AG04449 (cell line): ENCODE results near the gene SLC36A3.

ENCODE experiments used
- CTCF ChIA-PET: fragments of 350-600 bp; formaldehyde crosslinking; extraction: SDS; loops from one replicate; lab custom pipeline; 2021; ENCODE audit warnings: antibody characterized with exemption; lab: Yijun Ruan, JAX
- POLR2A ChIA-PET: fragments of 400-600, 350-600 bp; formaldehyde crosslinking; extraction: SDS; loops from one replicate; lab custom pipeline; 2020; ENCODE audit warnings: antibody characterized with exemption, inconsistent platforms; lab: Yijun Ruan, JAX
- DNase-seq: peaks from one replicate; pipeline ENCODE4 v3.0.0-alpha.2; 2010; ENCODE audit warnings: low read depth, low spot score
- H3K4me3 ChIP-seq: 2 replicates; pipeline ENCODE4 v1.5.1; 2011; ENCODE audit warnings: low read depth, mild to moderate bottlenecking, control low read depth, low read length
- CTCF ChIP-seq: IDR thresholded peaks from one replicate; pipeline ENCODE4 v1.5.1; 2011; ENCODE audit warnings: mild to moderate bottlenecking, moderate library complexity, low read length, control low read depth, inconsistent platforms; ENCODE audit not compliant: insufficient read depth; ENCODE audit errors: missing control alignments

SLC36A3 gene

GRCh38 chr5:151251001-151251551 is 52.5 kb downstream of the SLC36A3 start:
- H3K4me3 ChIP-seq, result no peak overlapping the region
- DNase-seq, result no peak
- ChIA-PET CTCF (interaction anchor here (1.0 to 2.3 kb wide), 2 partner anchors 8 to 10 kb away, joined by 3 to 8 read pairs; no protein-coding TSS in a partner anchor), POLR2A (no interaction called here)
- TF ChIP-seq CTCF, result no peak

- POLR2A ChIA-PET, result no interaction called here
- CTCF ChIA-PET, result interaction anchor here (2.3 kb wide), 1 partner anchor 9 kb away, joined by 8 read pairs; no protein-coding TSS in a partner anchor
- H3K4me3 ChIP-seq, result no peak overlapping the region
- no peak for DNase-seq
- TF ChIP-seq CTCF, result no peak
These were observed 53.1 kb downstream of the SLC36A3 start for GRCh38 chr5:151250346-151251000.

GRCh38 chr5:151249281-151249680 is 54.3 kb downstream of the SLC36A3 start:
- no peak for TF ChIP-seq CTCF
- H3K4me3 ChIP-seq, result no peak overlapping the region
- POLR2A ChIA-PET, result no interaction called here
- CTCF ChIA-PET, result interaction anchor here (1.3 kb wide), 1 partner anchor 11 kb away, joined by 6 read pairs; no protein-coding TSS in a partner anchor
- no peak for DNase-seq

GRCh38 chr5:151248651-151249050 is 54.9 kb downstream of the SLC36A3 start:
- no peak overlapping the region for H3K4me3 ChIP-seq
- ChIA-PET CTCF (interaction anchor here (1.3 kb wide), 1 partner anchor 10 kb away, joined by 6 read pairs; no protein-coding TSS in a partner anchor), POLR2A (no interaction called here)
- no peak for TF ChIP-seq CTCF
- DNase-seq, result no peak

GRCh38 chr5:151245680-151246219 is 57.8 kb downstream of the SLC36A3 start:
- TF ChIP-seq CTCF, result no peak
- DNase-seq, result no peak
- no peak overlapping the region for H3K4me3 ChIP-seq
- CTCF ChIA-PET, result no interaction called here
- POLR2A ChIA-PET, result no interaction called here

- TF ChIP-seq CTCF, result no peak
- ChIA-PET POLR2A (no interaction called here), CTCF (no interaction called here)
- no peak for DNase-seq
- H3K4me3 ChIP-seq, result no peak overlapping the region
These were observed 59.4 kb downstream of the SLC36A3 start for GRCh38 chr5:151244206-151244605.
